Liver (tissue), 3 donors: ENCODE data around the gene MCM10.

Experiments
- CTCF ChIP-seq: fragments of 150-350 bp; IDR thresholded peaks from 2 replicates; pipeline ENCODE4 v1.5.1; 2017; ENCODE audit warnings: improper control_type of control experiment, low read depth, low read length; ENCODE audit not compliant: missing input control
- EGR1 ChIP-seq, 2 donors: IDR thresholded peaks; 2 replicates each; pipeline ENCODE4 v1.6.1; 2016 to 2018; ENCODE audit warnings: antibody characterized with exemption in 2 of 2, low read depth in 2 of 2
- FOXA2 ChIP-seq: IDR thresholded peaks from 2 replicates; pipeline ENCODE4 v1.6.1; 2016; ENCODE audit warnings: antibody characterized with exemption
- RAD21 ChIP-seq, 2 donors: IDR thresholded peaks; 2 replicates each; pipeline ENCODE4 v1.6.1; 2016; ENCODE audit warnings: antibody characterized with exemption in 2 of 2, mild to moderate bottlenecking in 2 of 2
- REST ChIP-seq: IDR thresholded peaks from 2 replicates; pipeline ENCODE4 v1.6.1; 2016; ENCODE audit warnings: antibody characterized with exemption, mild to moderate bottlenecking
- RXRA ChIP-seq, 2 donors: IDR thresholded peaks; 2 replicates each; pipeline ENCODE4 v1.6.1; 2017 to 2018; ENCODE audit warnings: antibody characterized with exemption in 2 of 2, mild to moderate bottlenecking in 1 of 2
- TAF1 ChIP-seq: conservative IDR thresholded peaks from 2 replicates; pipeline ENCODE4 v1.6.1; 2016; ENCODE audit warnings: antibody characterized with exemption, mild to moderate bottlenecking
- donor health status: healthy.
- donor health status: healthy.

- no peak for TF ChIP-seq TAF1
- no peak for TF ChIP-seq REST
- no peak for TF ChIP-seq FOXA2
- no peak for TF ChIP-seq CTCF
- TF ChIP-seq RXRA (IDR thresholded peaks at IDR 0.05), result no peak
- no peak for TF ChIP-seq EGR1 (IDR thresholded peaks at IDR 0.05; ENCODE audit: low read depth in 2 of 2)
- TF ChIP-seq RAD21 (IDR thresholded peaks at IDR 0.05), result no peak
Measured at GRCh38 chr10:13193637-13194036, 32.3 kb downstream of the MCM10 start.
